ENCODE results near the gene GNG2. TPM values are rescaled to one million over a fixed set of nuclear protein-coding genes. Genes with fewer than 3 reads are reported as not detected.

GNG2 gene
- total RNA-seq, 1 donor from 2014 or later = 56.8 TPM

DNA sequence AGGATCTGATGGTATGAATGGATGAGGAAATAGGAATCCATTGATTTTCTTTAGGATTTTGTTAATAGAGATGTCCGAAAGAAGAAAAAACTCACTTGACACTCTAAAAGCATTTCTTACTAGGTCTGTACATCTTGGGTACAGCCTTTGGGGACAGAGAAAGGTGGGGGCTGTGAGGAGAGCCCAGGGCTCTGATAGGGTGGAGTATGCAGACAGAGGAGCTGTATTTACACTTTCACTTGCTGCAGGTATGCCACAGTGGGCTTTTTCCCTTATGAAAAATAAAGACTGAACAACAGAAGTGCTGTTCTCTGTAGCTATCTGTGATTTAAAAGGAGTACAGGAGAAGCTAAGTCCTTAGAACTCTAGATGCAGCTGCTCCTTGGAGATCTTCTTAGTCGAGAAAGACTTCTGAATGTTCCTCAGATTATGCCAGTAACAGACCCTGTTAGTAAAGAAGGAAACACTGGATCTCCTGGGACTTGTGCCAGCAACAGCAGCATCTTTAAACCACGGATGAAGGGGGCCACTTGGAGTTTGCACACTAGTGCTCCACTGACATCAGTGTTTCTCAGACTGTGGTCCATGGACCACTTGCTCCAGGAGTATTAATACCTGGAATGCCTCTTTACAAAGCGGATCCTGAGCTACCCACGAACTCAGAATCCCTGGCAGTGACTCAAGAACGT, 109.6 kb downstream of the GNG2 start:
- H3K27ac Mint-ChIP-seq = no peak overlapping the region
- H3K4me3 ChIP-seq = no peak overlapping the region

GRCh38 chr14:51972566-51972965, 112.2 kb downstream of the GNG2 start:
- peaks cover 5% of the 10 kb centered on the region for H3K27me3 Mint-ChIP-seq (ENCODE audit: insufficient read depth, low read depth)

More for the DNA sequence above, 109.6 kb downstream of the GNG2 start:
- H3K9me3 Mint-ChIP-seq = no peaks in the 10 kb centered on the region
- peaks cover 5% of the 10 kb centered on the region for H3K27me3 Mint-ChIP-seq (ENCODE audit: insufficient read depth, low read depth)
- no peak overlapping the region for H3K27ac ChIP-seq
- H3K9me3 ChIP-seq (ENCODE audit: low read depth) = no peaks in the 10 kb centered on the region
- H3K27me3 ChIP-seq = no peaks in the 10 kb centered on the region
- H3K36me3 ChIP-seq = no peaks in the 10 kb centered on the region
- TF ChIP-seq EZH2 (IDR thresholded peaks at IDR 0.05) (no peak), CTCF (IDR thresholded peaks at IDR 0.05) (no peak), EZH2phosphoT487 (IDR thresholded peaks at IDR 0.05) (no peak)
- no peak for DNase-seq (ENCODE audit: low spot score)
- no peaks in the 10 kb centered on the region for H3K79me2 ChIP-seq (ENCODE audit: low read depth)
- no peak overlapping the region for H3K9ac ChIP-seq
- no peaks in the 10 kb centered on the region for H3K4me1 Mint-ChIP-seq
- H3F3A ChIP-seq (ENCODE audit: low read depth) = no peaks in the 10 kb centered on the region
- H3K4me2 ChIP-seq = no peak overlapping the region
- no peak overlapping the region for H2AFZ ChIP-seq (replicated peaks)
- H3K4me3 Mint-ChIP-seq = no peak overlapping the region
- peaks cover 1% of the 10 kb centered on the region for H3K4me1 ChIP-seq
- no peaks in the 10 kb centered on the region for H4K20me1 ChIP-seq (ENCODE audit: low read depth)
- peaks cover 5% of the 10 kb centered on the region for H3K36me3 Mint-ChIP-seq

DNA sequence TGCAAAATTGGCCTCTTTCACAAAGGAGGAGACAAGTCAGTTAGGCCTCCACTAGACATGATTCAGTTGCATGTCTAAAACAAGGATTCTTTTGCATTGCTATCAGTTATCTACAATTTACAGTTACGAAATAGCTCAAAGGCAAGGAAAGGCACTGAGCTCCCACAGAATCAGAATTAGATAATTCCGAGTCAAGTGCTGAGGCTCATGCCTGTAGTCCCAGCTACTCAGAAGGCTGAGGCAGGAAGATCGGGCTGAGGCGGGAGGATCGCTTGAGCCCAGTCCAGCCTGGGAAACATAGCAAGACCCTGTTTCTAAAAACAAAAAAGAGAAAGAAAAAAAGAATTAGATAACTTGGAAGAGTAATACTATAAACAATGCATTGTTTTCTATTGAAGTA, 116.7 kb downstream of the GNG2 start:
- Histone ChIP-seq H3K27me3 (no peaks in the 10 kb centered on the region), H2AFZ (replicated peaks) (no peak overlapping the region), H3K4me3 (no peak overlapping the region), H3K79me2 (ENCODE audit: low read depth) (no peaks in the 10 kb centered on the region), H3K27ac (no peak overlapping the region), H3K9me3 (ENCODE audit: low read depth) (no peaks in the 10 kb centered on the region), H3K4me1 (peaks cover 7% of the 10 kb centered on the region), H3K9ac (no peak overlapping the region), H3K4me2 (no peak overlapping the region), H3K36me3 (no peaks in the 10 kb centered on the region), H3F3A (ENCODE audit: low read depth) (no peaks in the 10 kb centered on the region), H4K20me1 (ENCODE audit: low read depth) (no peaks in the 10 kb centered on the region)
- no peak for TF ChIP-seq EZH2phosphoT487 (IDR thresholded peaks at IDR 0.05)
- TF ChIP-seq CTCF (IDR thresholded peaks at IDR 0.05) = no peak
- TF ChIP-seq EZH2 (IDR thresholded peaks at IDR 0.05) = no peak
- no peaks in the 10 kb centered on the region for H3K36me3 Mint-ChIP-seq
- no peak overlapping the region for H3K27ac Mint-ChIP-seq
- H3K27me3 Mint-ChIP-seq (ENCODE audit: insufficient read depth, low read depth) = peaks cover 13% of the 10 kb centered on the region
- no peaks in the 10 kb centered on the region for H3K9me3 Mint-ChIP-seq
- no peaks in the 10 kb centered on the region for H3K4me1 Mint-ChIP-seq
- DNase-seq (ENCODE audit: low spot score) = no peak
- H3K4me3 Mint-ChIP-seq = no peak overlapping the region

More at GRCh38 chr14:51972566-51972965, 112.2 kb downstream of the GNG2 start:
- Histone ChIP-seq H3K4me2 (no peak overlapping the region), H3K4me3 (no peak overlapping the region), H3K79me2 (ENCODE audit: low read depth) (no peaks in the 10 kb centered on the region), H3K4me1 (peaks cover 7% of the 10 kb centered on the region), H3K9ac (no peak overlapping the region), H3F3A (ENCODE audit: low read depth) (no peaks in the 10 kb centered on the region), H3K9me3 (ENCODE audit: low read depth) (no peaks in the 10 kb centered on the region), H3K36me3 (no peaks in the 10 kb centered on the region), H4K20me1 (ENCODE audit: low read depth) (no peaks in the 10 kb centered on the region), H3K27ac (no peak overlapping the region), H3K27me3 (no peaks in the 10 kb centered on the region), H2AFZ (replicated peaks) (no peak overlapping the region)
- Mint-ChIP-seq H3K36me3 (no peaks in the 10 kb centered on the region), H3K4me3 (no peak overlapping the region), H3K4me1 (no peaks in the 10 kb centered on the region), H3K9me3 (no peaks in the 10 kb centered on the region), H3K27ac (no peak overlapping the region)
- no peak for DNase-seq (ENCODE audit: low spot score)
- TF ChIP-seq EZH2 (IDR thresholded peaks at IDR 0.05) (no peak), CTCF (IDR thresholded peaks at IDR 0.05) (no peak), EZH2phosphoT487 (IDR thresholded peaks at IDR 0.05) (no peak)

Measured in neural progenitor cell (in vitro differentiated cells).